ENCODE measurements around the gene ITGA7.

ITGA7 gene

DNA sequence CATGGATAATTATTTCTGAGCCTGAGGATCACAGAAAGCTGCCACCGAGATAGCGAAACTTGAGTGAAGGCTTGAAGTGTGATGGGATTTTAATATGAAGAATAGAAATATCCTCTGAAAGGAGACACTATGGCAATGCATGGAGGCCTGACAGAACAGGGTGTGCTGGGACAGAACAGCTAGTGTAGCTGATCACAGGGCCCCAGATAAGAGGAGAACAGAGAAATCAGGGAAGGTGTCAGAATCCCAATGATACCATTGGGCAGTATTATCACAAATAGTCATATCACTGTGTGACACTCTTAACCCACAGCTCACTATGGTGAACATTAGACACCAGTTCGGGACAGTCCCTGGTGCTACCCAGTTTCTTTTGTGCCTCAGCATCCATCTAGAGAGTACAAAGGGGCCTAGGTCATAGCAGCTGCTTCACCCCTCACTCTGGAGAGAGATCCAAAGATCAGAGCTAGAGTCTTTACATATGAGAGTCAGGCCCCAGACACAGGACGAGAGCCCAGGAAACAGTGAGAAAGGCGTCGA, 71.5 kb downstream of the ITGA7 start:
- no peak overlapping the region for H3K4me3 ChIP-seq (ENCODE audit: severe bottlenecking)
- no peaks in the 10 kb centered on the region for H3K9me3 ChIP-seq (ENCODE audit: severe bottlenecking)
- peaks cover 8% of the 10 kb centered on the region for H3K27me3 ChIP-seq (ENCODE audit: insufficient read depth, poor library complexity, severe bottlenecking)
- TF ChIP-seq, protein P1, sequence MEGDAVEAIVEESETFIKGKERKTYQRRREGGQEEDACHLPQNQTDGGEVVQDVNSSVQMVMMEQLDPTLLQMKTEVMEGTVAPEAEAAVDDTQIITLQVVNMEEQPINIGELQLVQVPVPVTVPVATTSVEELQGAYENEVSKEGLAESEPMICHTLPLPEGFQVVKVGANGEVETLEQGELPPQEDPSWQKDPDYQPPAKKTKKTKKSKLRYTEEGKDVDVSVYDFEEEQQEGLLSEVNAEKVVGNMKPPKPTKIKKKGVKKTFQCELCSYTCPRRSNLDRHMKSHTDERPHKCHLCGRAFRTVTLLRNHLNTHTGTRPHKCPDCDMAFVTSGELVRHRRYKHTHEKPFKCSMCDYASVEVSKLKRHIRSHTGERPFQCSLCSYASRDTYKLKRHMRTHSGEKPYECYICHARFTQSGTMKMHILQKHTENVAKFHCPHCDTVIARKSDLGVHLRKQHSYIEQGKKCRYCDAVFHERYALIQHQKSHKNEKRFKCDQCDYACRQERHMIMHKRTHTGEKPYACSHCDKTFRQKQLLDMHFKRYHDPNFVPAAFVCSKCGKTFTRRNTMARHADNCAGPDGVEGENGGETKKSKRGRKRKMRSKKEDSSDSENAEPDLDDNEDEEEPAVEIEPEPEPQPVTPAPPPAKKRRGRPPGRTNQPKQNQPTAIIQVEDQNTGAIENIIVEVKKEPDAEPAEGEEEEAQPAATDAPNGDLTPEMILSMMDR (IDR thresholded peaks at IDR 0.05; ENCODE audit: poor library complexity, severe bottlenecking), result no peak
- no peak overlapping the region for H3K27ac ChIP-seq (ENCODE audit: poor library complexity, severe bottlenecking)
- no peaks in the 10 kb centered on the region for H3K36me3 ChIP-seq (ENCODE audit: low read depth)
- DNase-seq (ENCODE audit: low spot score) (no peak), ATAC-seq (ENCODE audit: low read depth) (no peak)
- H3K4me1 ChIP-seq (ENCODE audit: insufficient read depth, poor library complexity, severe bottlenecking), result no peaks in the 10 kb centered on the region
